ENCODE measurements around the gene SDS. TPM values are rescaled to one million over a fixed set of nuclear protein-coding genes. Genes with fewer than 3 reads are reported as not detected.

SDS gene
- total and polyA plus RNA-seq, 2 of the 13 experiments (the other 11 are each of a cell fraction or from before 2014, with no cell fraction given) = not detected

DNA sequence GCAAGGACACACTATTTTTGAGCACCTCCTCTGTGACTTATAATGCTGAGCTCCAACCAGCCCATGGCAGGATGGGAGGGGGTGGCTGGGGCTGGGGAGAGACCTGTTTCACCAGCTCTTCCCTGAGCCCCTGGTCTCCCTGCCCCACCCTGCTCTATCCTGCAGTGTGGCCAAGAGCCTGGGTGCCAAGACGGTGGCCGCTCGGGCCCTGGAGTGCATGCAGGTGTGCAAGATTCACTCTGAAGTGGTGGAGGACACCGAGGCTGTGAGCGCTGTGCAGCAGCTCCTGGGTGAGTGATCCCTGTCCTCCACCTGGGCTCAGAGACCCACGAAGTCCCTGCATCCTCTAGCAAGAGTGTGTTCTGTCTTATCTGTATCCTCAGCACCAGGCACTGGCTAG, 32.9 kb upstream of the SDS start (continued):
- TF ChIP-seq, protein P1, sequence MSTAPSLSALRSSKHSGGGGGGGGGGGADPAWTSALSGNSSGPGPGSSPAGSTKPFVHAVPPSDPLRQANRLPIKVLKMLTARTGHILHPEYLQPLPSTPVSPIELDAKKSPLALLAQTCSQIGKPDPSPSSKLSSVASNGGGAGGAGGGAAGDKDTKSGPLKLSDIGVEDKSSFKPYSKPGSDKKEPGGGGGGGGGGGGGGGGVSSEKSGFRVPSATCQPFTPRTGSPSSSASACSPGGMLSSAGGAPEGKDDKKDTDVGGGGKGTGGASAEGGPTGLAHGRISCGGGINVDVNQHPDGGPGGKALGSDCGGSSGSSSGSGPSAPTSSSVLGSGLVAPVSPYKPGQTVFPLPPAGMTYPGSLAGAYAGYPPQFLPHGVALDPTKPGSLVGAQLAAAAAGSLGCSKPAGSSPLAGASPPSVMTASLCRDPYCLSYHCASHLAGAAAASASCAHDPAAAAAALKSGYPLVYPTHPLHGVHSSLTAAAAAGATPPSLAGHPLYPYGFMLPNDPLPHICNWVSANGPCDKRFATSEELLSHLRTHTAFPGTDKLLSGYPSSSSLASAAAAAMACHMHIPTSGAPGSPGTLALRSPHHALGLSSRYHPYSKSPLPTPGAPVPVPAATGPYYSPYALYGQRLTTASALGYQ (CRISPR knock-in tag; IDR thresholded peaks at IDR 0.05) = no peak
- TF ChIP-seq KLF9 (CRISPR knock-in tag; IDR thresholded peaks at IDR 0.05; ENCODE audit: low read depth) = no peak

DNA sequence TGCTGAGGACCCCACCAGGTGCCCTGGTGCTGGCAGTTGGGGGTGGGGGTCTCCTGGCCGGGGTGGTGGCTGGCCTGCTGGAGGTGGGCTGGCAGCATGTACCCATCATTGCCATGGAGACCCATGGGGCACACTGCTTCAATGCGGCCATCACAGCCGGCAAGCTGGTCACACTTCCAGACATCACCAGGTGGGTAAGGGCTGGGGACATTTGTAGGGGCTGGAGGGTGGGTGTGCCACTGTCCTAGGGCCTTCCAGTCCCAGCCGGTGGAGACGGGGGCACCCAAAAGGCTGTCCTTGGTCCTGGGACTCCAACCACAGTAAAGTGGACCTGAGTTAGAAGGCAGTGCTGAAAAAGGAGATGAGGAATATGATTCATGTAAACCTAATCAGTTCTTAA, 31.7 kb upstream of the SDS start:
- POLR2A ChIA-PET = no interaction called here
- intact Hi-C loops (cut with micrococcal nuclease; ENCODE audit: unreplicated experiment) = no loop called here
- H3K4me3 ChIP-seq (replicated peaks in 1 of 3; ENCODE audit: insufficient read depth in 1 of 3, low read depth in 2 of 3, low read length in 3 of 3) = no peak overlapping the region
- no peak overlapping the region for H3K4me2 ChIP-seq (ENCODE audit: low read depth, low read length)
- WGBS (ENCODE audit: low lambda C conversion rate) = 57% methylated on average over 2 of the region's 5 CpGs
- CTCF ChIA-PET (ENCODE audit: low intra/inter-chr PET ratio, low total read pairs) = no interaction called here
- in situ Hi-C loops (cut with HindIII; ENCODE audit: extremely low pct_ligation_motif_present, low pct_unique_long_range_greater_than_20kb) = loop anchor here (10.0 kb wide), 1 partner anchor 479 kb away; no protein-coding TSS in a partner anchor
- ATAC-seq = no peak
- H3K9me3 ChIP-seq (ENCODE audit: low read length) = no peaks in the 10 kb centered on the region
- H3K36me3 ChIP-seq (replicated peaks in 1 of 2; ENCODE audit: control insufficient read depth in 1 of 2, insufficient read depth in 2 of 2, low read length in 2 of 2) = no peaks in the 10 kb centered on the region
- TF ChIP-seq PCBP1 (IDR thresholded peaks at IDR 0.05; ENCODE audit: borderline replicate concordance, low read depth, low read length) = no peak
- TF ChIP-seq ZNF329 (CRISPR knock-in tag; IDR thresholded peaks at IDR 0.05; ENCODE audit: low read depth) = no peak
- TF ChIP-seq BRCA1 (CRISPR knock-in tag; IDR thresholded peaks at IDR 0.05) = no peak
- TF ChIP-seq, protein P2, sequence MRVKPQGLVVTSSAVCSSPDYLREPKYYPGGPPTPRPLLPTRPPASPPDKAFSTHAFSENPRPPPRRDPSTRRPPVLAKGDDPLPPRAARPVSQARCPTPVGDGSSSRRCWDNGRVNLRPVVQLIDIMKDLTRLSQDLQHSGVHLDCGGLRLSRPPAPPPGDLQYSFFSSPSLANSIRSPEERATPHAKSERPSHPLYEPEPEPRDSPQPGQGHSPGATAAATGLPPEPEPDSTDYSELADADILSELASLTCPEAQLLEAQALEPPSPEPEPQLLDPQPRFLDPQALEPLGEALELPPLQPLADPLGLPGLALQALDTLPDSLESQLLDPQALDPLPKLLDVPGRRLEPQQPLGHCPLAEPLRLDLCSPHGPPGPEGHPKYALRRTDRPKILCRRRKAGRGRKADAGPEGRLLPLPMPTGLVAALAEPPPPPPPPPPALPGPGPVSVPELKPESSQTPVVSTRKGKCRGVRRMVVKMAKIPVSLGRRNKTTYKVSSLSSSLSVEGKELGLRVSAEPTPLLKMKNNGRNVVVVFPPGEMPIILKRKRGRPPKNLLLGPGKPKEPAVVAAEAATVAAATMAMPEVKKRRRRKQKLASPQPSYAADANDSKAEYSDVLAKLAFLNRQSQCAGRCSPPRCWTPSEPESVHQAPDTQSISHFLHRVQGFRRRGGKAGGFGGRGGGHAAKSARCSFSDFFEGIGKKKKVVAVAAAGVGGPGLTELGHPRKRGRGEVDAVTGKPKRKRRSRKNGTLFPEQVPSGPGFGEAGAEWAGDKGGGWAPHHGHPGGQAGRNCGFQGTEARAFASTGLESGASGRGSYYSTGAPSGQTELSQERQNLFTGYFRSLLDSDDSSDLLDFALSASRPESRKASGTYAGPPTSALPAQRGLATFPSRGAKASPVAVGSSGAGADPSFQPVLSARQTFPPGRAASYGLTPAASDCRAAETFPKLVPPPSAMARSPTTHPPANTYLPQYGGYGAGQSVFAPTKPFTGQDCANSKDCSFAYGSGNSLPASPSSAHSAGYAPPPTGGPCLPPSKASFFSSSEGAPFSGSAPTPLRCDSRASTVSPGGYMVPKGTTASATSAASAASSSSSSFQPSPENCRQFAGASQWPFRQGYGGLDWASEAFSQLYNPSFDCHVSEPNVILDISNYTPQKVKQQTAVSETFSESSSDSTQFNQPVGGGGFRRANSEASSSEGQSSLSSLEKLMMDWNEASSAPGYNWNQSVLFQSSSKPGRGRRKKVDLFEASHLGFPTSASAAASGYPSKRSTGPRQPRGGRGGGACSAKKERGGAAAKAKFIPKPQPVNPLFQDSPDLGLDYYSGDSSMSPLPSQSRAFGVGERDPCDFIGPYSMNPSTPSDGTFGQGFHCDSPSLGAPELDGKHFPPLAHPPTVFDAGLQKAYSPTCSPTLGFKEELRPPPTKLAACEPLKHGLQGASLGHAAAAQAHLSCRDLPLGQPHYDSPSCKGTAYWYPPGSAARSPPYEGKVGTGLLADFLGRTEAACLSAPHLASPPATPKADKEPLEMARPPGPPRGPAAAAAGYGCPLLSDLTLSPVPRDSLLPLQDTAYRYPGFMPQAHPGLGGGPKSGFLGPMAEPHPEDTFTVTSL (CRISPR knock-in tag; IDR thresholded peaks at IDR 0.05; ENCODE audit: borderline replicate concordance) = no peak
- no peak for TF ChIP-seq ELF1 (CRISPR knock-in tag; IDR thresholded peaks at IDR 0.05)
- no peak for TF ChIP-seq ZFP62 (CRISPR knock-in tag; IDR thresholded peaks at IDR 0.05)
- no peak for TF ChIP-seq PTBP1 (IDR thresholded peaks at IDR 0.05; ENCODE audit: low read depth, low read length, poor library complexity, severe bottlenecking)
- TF ChIP-seq NR1H2 (CRISPR knock-in tag; IDR thresholded peaks at IDR 0.05; ENCODE audit: borderline replicate concordance, low read depth) = no peak
- TF ChIP-seq ZNF264 (CRISPR knock-in tag; IDR thresholded peaks at IDR 0.05) = no peak
- TF ChIP-seq ZNF333 (CRISPR knock-in tag; IDR thresholded peaks at IDR 0.05; ENCODE audit: borderline replicate concordance) = no peak
- TF ChIP-seq ZNF562 (CRISPR knock-in tag; IDR thresholded peaks at IDR 0.05; ENCODE audit: borderline replicate concordance) = no peak
- TF ChIP-seq ZNF790 (CRISPR knock-in tag; IDR thresholded peaks at IDR 0.05; ENCODE audit: borderline replicate concordance) = no peak
- TF ChIP-seq, protein P3, sequence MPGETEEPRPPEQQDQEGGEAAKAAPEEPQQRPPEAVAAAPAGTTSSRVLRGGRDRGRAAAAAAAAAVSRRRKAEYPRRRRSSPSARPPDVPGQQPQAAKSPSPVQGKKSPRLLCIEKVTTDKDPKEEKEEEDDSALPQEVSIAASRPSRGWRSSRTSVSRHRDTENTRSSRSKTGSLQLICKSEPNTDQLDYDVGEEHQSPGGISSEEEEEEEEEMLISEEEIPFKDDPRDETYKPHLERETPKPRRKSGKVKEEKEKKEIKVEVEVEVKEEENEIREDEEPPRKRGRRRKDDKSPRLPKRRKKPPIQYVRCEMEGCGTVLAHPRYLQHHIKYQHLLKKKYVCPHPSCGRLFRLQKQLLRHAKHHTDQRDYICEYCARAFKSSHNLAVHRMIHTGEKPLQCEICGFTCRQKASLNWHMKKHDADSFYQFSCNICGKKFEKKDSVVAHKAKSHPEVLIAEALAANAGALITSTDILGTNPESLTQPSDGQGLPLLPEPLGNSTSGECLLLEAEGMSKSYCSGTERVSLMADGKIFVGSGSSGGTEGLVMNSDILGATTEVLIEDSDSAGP (CRISPR knock-in tag; IDR thresholded peaks at IDR 0.05; ENCODE audit: borderline replicate concordance) = no peak
- H3K4me1 ChIP-seq (ENCODE audit: insufficient read depth, low read length) = peaks cover 7% of the 10 kb centered on the region; the same call in 1 of the 2 replicates
- BruUV-seq (replicated peaks) = no TSS peak
- H3K27me3 ChIP-seq (ENCODE audit: control insufficient read depth in 1 of 2, insufficient read depth in 2 of 2, low read length in 2 of 2) = peaks cover 0 to 5% of the 10 kb centered on the region in 2 experiments; a peak in 1 of 5 replicates
- no peak overlapping the region for H3K9ac ChIP-seq (ENCODE audit: insufficient read depth, low read depth, low read length)
- no peak for DNase-seq (ENCODE audit: low spot score)
- no peaks in the 10 kb centered on the region for H4K20me1 ChIP-seq (ENCODE audit: insufficient read depth, low read length)
- no peak overlapping the region for H3K27ac ChIP-seq (ENCODE audit: extremely low read length, insufficient read depth, low read length)
- no peaks in the 10 kb centered on the region for H3K79me2 ChIP-seq (ENCODE audit: insufficient read depth, low read length)
- FAIRE-seq = no peak
- no peak overlapping the region for H2AFZ ChIP-seq (ENCODE audit: low read length)
